Measurements from ENCODE around the gene KAZN. TPM values are rescaled to one million over a fixed set of nuclear protein-coding genes. Genes with fewer than 3 reads are reported as not detected.

KAZN gene
- total and polyA plus RNA-seq, 2 of the 8 experiments (the other 6 are each of a cell fraction or from before 2014, with no cell fraction given): 3.7 to 11.8 TPM

- Histone ChIP-seq H4K91ac (replicated peaks; ENCODE audit: insufficient read length, low read length) (no peak overlapping the region), H3K27me3 (replicated peaks in 1 of 4; ENCODE audit: control insufficient read depth in 3 of 4, extremely low read depth in 1 of 4, insufficient read depth in 3 of 4, low read length in 3 of 4) (no peaks in the 10 kb centered on the region; a peak in 1 of 7 replicates), H2BK120ac (replicated peaks; ENCODE audit: low read depth, low read length) (no peak overlapping the region), H3K9me3 (ENCODE audit: insufficient read depth in 2 of 2, low read depth in 1 of 2, low read length in 1 of 2) (no peaks in the 10 kb centered on the region; a peak in 2 of 4 replicates), H2BK12ac (ENCODE audit: low read depth, low read length) (no peak overlapping the region), H2BK15ac (ENCODE audit: low read length) (no peak overlapping the region), H3K4me2 (ENCODE audit: insufficient read depth in 1 of 2, low read depth in 2 of 2, low read length in 2 of 2) (no peak overlapping the region), H3K9ac (replicated peaks in 1 of 4; ENCODE audit: extremely low read depth in 1 of 4, low read depth in 3 of 4, low read length in 3 of 4) (no peak overlapping the region), H4K5ac (ENCODE audit: insufficient read length, low read depth, low read length) (no peak overlapping the region), H3K23ac (ENCODE audit: insufficient read length) (no peak overlapping the region), H2AK5ac (ENCODE audit: low read depth, low read length) (no peak overlapping the region), H3K56ac (replicated peaks; ENCODE audit: insufficient read length, low read depth, low read length) (no peak overlapping the region), H3K14ac (ENCODE audit: insufficient read length) (no peak overlapping the region), H2BK20ac (ENCODE audit: low read length) (no peak overlapping the region), H3K27ac (ENCODE audit: low read depth, low read length) (no peak overlapping the region), H3K79me1 (ENCODE audit: low read depth, low read length) (no peaks in the 10 kb centered on the region), H2AFZ (ENCODE audit: low read length) (no peak overlapping the region), H4K8ac (ENCODE audit: extremely low read depth, insufficient read depth, low read length) (no peak overlapping the region), H3K79me2 (ENCODE audit: control insufficient read depth in 1 of 2, insufficient read depth in 2 of 2, low read length in 2 of 2) (no peaks in the 10 kb centered on the region), H3K23me2 (ENCODE audit: low read depth, low read length) (no peaks in the 10 kb centered on the region), H3K18ac (ENCODE audit: extremely low read depth, low read length) (no peak overlapping the region), H3K36me3 (ENCODE audit: control insufficient read depth in 2 of 4, insufficient read depth in 4 of 4, low read length in 3 of 4) (no peaks in the 10 kb centered on the region), H2BK5ac (ENCODE audit: low read depth, low read length) (no peak overlapping the region), H4K20me1 (replicated peaks in 1 of 2; ENCODE audit: control insufficient read depth in 1 of 2, insufficient read depth in 2 of 2, low read length in 2 of 2) (no peaks in the 10 kb centered on the region), H3K4me3 (ENCODE audit: extremely low read depth in 1 of 4, insufficient read depth in 2 of 4, low read depth in 3 of 4, low read length in 4 of 4) (no peak overlapping the region), H3K4me1 (replicated peaks in 1 of 4; ENCODE audit: control insufficient read depth in 3 of 4, insufficient read depth in 4 of 4, low read length in 3 of 4) (peaks cover 8 to 21% (median 14%) of the 10 kb centered on the region in 4 experiments), H3K4ac (replicated peaks; ENCODE audit: insufficient read length, low read depth, low read length) (no peak overlapping the region)
- WGBS, 2 experiments (ENCODE audit: extremely low coverage in 1 of 2, insufficient coverage in 1 of 2, insufficient read length in 1 of 2, insufficient replicate concordance in 2 of 2, low coverage in 1 of 2, low lambda C conversion rate in 2 of 2, missing lambda C conversion rate in 1 of 2): 72% methylated on average over 5 of the region's 7 CpGs; no CpG with 5 or more reads in 1 of the 2 experiments
- CTCF ChIA-PET (ENCODE audit: partially characterized antibody): interaction anchor here (1.2 to 8.0 kb wide), 3 partner anchors 13 to 231 kb away, joined by 3 to 77 read pairs (median 5); no protein-coding TSS in a partner anchor
- no peak for FAIRE-seq
- POLR2A ChIA-PET (ENCODE audit: partially characterized antibody): no interaction called here
- DNase-seq (ENCODE audit: low read depth in 1 of 2, low spot score in 2 of 2): no peak
- no peak for TF ChIP-seq ZNF274 (IDR thresholded peaks at IDR 0.05; ENCODE audit: borderline replicate concordance, extremely low read depth, low read length)
- TF ChIP-seq NRF1 (IDR thresholded peaks at IDR 0.05; ENCODE audit: low read depth, low read length): no peak
- TF ChIP-seq TAF1 (IDR thresholded peaks at IDR 0.05; ENCODE audit: low read depth, low read length): no peak
- no peak for TF ChIP-seq JUN (IDR thresholded peaks at IDR 0.05; ENCODE audit: low read depth, low read length)
- TF ChIP-seq SIN3A (conservative IDR thresholded peaks at IDR 0.05 in 1 of 2, IDR thresholded peaks at IDR 0.05 in 1 of 2; ENCODE audit: low read depth in 1 of 2, low read length in 2 of 2): no peak
- no peak for TF ChIP-seq ATF3 (IDR thresholded peaks at IDR 0.05; ENCODE audit: insufficient read depth, low read depth, low read length)
- TF ChIP-seq JUND (IDR thresholded peaks at IDR 0.05; ENCODE audit: low read length): no peak
- TF ChIP-seq KDM4A (IDR thresholded peaks at IDR 0.05; ENCODE audit: low read depth, low read length, severe bottlenecking): no peak
- no peak for TF ChIP-seq GTF2F1 (IDR thresholded peaks at IDR 0.05; ENCODE audit: borderline replicate concordance, low read depth, low read length)
- TF ChIP-seq TEAD4 (IDR thresholded peaks at IDR 0.05; ENCODE audit: low read depth, low read length): no peak
- no peak for TF ChIP-seq SP1 (IDR thresholded peaks at IDR 0.05; ENCODE audit: low read depth, low read length)
- no peak for TF ChIP-seq CBX5 (IDR thresholded peaks at IDR 0.05; ENCODE audit: low read depth, low read length)
- no peak for TF ChIP-seq MAX (IDR thresholded peaks at IDR 0.05)
- TF ChIP-seq HDAC2 (IDR thresholded peaks at IDR 0.05; ENCODE audit: borderline replicate concordance in 1 of 2, low read depth in 2 of 2, low read length in 2 of 2): no peak
Measured at GRCh38 chr1:14763977-14764376, 165.5 kb downstream of the KAZN start.
